ENCODE data around the gene SMTNL2. TPM values are rescaled to one million over a fixed set of nuclear protein-coding genes. Genes with fewer than 3 reads are reported as not detected.

SMTNL2 gene
- total RNA-seq = not detected

DNA sequence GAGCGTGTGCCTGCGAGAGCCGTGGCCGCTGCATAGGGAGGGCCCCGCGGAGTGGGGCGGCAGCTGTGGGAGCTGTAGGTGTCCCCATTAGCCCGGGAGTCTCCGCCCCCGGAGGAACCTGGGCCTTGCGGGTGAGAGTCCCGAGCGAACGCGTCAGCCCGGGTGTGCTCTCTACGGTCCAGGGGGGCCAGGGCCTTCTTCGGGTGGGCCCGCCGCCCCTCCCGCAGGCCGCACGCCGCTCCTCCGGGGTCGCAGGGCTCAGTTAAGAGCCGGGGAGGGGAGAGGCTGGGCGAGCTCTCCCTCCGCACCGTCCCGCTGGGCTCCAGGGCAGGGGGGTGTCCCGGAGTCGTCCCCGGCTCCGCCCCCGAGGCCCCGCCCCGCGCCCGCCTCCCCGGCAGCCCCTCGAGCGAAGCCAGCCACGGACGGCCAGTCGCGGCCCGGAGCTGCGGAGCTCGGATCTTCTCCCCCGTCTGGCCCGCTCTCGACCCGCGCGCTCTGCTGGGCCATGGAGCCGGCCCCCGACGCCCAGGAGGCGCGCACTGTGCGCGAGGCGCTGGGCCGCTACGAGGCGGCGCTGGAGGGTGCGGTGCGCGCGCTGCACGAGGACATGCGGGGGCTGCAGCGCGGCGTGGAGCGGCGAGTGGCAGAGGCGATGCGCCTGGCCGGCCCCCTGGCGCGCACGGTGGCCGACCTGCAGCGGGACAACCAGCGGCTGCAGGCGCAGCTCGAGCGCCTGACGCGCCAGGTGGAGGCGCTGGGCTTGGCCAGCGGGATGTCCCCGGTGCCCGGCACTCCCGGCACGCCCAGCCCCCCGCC, at the start of gene SMTNL2:
SMTNL2 (plus strand) TSS at position 429 of the 816 bp plus-strand sequence; CDS start at position 506, 77 bp downstream.
- DNase-seq (ENCODE audit: low read depth in 2 of 3, low spot score in 2 of 3) = no peak

DNA sequence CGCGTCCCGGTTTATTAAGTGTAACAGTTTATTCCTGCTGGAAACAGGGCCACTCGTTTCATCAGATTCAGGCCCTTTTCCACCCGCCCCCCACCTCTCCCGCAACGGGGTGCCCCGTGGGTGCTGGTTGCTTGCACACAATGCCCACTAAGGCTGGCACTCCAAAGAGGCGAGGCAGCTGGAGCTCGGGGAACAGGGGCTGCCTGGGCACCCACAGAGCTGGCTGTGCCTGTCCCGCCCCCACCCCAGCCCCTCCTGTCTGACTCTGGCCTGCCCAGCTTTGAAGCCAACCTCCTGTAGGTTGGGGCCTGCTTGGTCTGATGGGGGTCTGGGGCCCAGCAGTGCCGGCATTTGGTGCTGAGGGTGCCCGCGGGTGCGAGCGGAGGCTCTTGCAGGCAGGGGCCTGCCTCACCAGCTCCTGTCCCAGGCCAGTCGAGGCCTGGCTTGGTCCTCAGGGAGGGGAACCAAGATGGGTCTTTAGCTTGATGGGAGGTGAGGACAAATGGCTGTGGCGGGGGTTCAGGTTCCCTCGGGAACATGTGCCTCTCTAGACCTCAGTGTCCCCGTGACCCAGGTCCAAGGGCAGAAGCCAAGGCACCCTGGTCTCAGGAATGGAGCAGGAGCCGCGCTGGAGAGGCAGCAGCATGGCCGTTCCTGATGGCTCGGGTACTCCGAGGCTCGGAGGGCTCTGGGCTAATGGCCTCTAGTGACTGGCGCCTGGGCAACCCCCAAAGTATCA, 49.2 kb upstream of the SMTNL2 start:
- no peak for DNase-seq (ENCODE audit: low read depth in 2 of 3, low spot score in 2 of 3)

GRCh38 chr17:4535667-4536258, 48.6 kb upstream of the SMTNL2 start:
- no peak for DNase-seq (ENCODE audit: low read depth in 2 of 3, low spot score in 2 of 3)

GRCh38 chr17:4536259-4536741, 48.0 kb upstream of the SMTNL2 start:
- DNase-seq (ENCODE audit: low read depth in 2 of 3, low spot score in 2 of 3) = no peak

- DNase-seq (ENCODE audit: low read depth in 2 of 3, low spot score in 2 of 3) = no peak
Measured at GRCh38 chr17:4536742-4537411, 47.5 kb upstream of the SMTNL2 start.

DNA sequence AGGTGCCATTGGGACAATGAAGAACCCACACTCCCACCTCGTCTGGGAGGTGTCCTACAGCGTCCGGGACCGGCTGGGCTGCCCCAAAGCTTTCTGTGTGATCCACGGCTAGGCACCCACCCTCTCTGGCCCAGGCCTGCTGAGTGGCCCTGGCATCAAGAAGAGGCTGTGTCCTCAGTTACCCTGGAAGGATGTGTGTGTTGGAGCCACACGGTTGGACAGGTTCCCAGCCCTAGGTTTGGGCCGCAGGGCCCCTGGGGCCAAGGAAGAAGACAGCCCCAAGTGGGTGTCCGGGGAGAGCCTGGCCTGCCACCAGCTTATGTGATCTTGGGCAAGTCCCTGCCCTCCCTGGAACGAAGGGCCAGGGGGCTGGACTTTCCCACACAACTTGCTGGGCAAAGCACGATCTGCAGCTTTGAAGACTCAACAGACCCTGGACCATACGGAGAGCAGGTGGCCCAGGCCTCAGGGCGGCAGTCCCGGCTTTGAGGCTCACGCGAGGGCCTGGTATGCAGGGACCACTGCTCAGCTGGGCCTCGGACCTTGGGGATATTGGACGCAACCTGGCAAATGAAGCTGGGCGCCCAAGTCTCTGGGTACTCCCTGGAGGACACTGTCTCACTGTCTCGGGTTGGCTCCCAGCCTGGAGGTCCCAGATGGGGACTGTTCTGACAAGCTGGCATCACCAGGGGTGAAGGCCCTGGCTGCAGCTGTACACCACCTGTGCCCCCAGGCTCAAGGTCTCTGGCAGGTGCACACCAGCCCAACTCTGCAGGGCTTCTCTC, 46.7 kb upstream of the SMTNL2 start:
- DNase-seq (ENCODE audit: low read depth in 2 of 3, low spot score in 2 of 3) = no peak

DNA sequence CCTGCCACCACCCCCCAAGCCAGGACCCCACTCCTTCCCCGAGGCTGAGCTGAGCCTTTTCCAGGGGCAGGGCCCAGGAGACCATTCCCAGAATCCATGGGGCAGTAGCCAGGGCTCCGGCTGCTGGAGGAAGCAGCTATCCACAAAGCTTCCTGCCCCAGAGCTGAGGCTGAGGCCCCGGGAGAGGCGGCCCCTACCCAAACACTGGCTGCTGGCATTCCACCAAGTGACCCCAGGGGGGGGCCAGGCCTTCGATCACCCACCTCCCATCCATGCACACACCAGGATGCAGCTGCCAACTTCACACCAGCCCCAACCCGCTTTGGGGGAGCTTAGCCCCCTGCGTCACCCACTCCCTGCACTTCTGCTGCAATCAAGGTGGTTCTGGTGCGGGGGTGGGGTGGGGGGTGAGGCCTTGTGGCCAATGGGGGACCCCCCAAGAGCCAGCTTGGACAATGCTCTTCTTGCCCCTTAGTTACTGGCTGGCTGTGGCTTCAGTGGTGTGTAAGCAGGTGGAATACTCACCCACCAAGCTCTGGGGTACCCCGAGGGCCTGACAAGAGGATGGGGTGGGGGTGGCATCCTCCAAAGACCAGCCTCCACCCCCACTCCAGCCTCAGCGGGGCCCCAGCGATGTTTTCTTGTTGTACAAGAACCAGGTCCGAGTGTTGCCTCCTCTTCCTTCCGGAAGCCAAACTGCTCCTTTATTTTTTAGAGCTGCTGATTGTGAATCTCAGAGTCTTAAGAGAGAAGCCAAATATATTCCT, 45.9 kb upstream of the SMTNL2 start:
- DNase-seq (ENCODE audit: low read depth in 2 of 3, low spot score in 2 of 3) = no peak

GRCh38 chr17:4539025-4539424, 45.3 kb upstream of the SMTNL2 start:
- no peak for DNase-seq (ENCODE audit: low read depth in 2 of 3, low spot score in 2 of 3)

GRCh38 chr17:4539576-4540223, 44.6 kb upstream of the SMTNL2 start:
- no peak for DNase-seq (ENCODE audit: low read depth in 2 of 3, low spot score in 2 of 3)

GRCh38 chr17:4540224-4540651, 44.1 kb upstream of the SMTNL2 start:
- DNase-seq (ENCODE audit: low read depth in 2 of 3, low spot score in 2 of 3) = peak in 2 of 3 donors; percentile 39 to 49

- DNase-seq (ENCODE audit: low read depth in 2 of 3, low spot score in 2 of 3) = no peak
Measured at GRCh38 chr17:4540687-4541327, 43.5 kb upstream of the SMTNL2 start.

- DNase-seq (ENCODE audit: low read depth in 2 of 3, low spot score in 2 of 3) = no peak
Measured at GRCh38 chr17:4541328-4542002, 42.9 kb upstream of the SMTNL2 start.

- DNase-seq (ENCODE audit: low read depth in 2 of 3, low spot score in 2 of 3) = no peak
Measured at GRCh38 chr17:4542003-4542725, 42.2 kb upstream of the SMTNL2 start.

DNA sequence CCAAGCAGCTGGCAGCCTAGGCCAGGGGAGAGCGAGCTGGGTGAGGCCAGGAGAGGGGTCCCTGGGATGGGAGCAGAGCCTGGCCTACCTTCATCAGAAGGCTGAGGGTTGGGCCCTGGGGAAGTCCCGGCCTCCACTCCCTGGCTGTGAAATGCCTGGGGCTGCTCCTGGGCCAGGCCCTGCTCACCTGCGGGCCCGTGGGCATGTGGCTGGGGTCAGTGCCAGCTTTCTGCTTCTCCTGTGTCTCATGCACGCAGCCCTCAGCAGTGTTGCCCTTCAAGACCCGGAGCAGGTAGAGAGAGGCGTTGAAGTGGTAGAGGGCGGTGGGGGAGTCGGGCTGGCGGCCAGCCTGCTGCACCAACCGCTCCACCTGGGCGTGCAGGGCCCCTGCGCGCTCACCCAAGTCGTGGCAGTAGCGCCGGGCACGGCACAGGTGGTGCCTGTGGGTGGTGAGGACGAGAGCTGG, 41.6 kb upstream of the SMTNL2 start:
- no peak for DNase-seq (ENCODE audit: low read depth in 2 of 3, low spot score in 2 of 3)

DNA sequence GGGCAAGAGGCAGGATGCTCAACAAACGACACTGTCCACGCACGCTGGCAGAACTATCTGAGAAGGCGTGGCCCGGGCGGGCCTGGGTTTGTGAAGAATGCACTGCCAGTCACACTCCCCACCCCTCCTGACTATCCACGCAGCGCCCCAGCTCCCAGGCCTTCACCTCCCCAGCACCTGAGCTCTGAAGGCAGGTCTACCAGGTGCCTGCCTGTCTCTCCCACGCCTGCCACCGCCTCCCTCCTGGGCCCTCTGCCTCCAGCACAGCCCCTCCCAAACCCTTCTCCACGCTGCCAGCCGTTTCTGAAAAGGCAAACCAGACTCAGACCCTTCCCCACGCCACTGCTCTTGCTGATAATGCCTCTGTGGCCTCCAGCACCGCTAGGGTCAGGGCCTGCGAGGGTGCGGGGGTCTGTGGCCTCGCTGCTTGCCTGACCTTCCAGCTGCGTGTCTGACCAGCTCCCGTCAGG, 40.7 kb upstream of the SMTNL2 start:
- no peak for DNase-seq (ENCODE audit: low read depth in 2 of 3, low spot score in 2 of 3)

GRCh38 chr17:4544135-4544950, 40.0 kb upstream of the SMTNL2 start:
- no peak for DNase-seq (ENCODE audit: low read depth in 2 of 3, low spot score in 2 of 3)
